HG03095 (cell line): Measurements from ENCODE around the gene RRAGD.

Source experiments
- ATAC-seq: cut with Tn5 transposase; IDR thresholded peaks from one replicate; pipeline ENCODE4 v1.9.1; 2021; ENCODE audit warnings: moderate library complexity; ENCODE audit not compliant: unreplicated experiment

The RRAGD gene

GRCh38 chr6:89348372-89348771 is 63.7 kb downstream of the RRAGD start:
- ATAC-seq: no peak

GRCh38 chr6:89347825-89348224 is 64.2 kb downstream of the RRAGD start:
- no peak for ATAC-seq

- ATAC-seq: no peak
These were observed 65.6 kb downstream of the RRAGD start for GRCh38 chr6:89346433-89346832.

GRCh38 chr6:89339565-89339964 is 72.5 kb downstream of the RRAGD start:
- ATAC-seq: no peak

GRCh38 chr6:89335164-89335563 is 76.9 kb downstream of the RRAGD start:
- no peak for ATAC-seq

- ATAC-seq: no peak
These were observed 81.2 kb downstream of the RRAGD start for GRCh38 chr6:89330910-89331309.

GRCh38 chr6:89328976-89329375 is 83.1 kb downstream of the RRAGD start:
- ATAC-seq: no peak

GRCh38 chr6:89324304-89324703 is 87.8 kb downstream of the RRAGD start:
- no peak for ATAC-seq

- ATAC-seq: no peak
These were observed 88.5 kb downstream of the RRAGD start for GRCh38 chr6:89323511-89323971.

GRCh38 chr6:89321131-89321970 is 90.7 kb downstream of the RRAGD start:
- ATAC-seq: no peak

- no peak for ATAC-seq
These were observed 92.0 kb downstream of the RRAGD start for GRCh38 chr6:89320012-89320559.

- ATAC-seq: no peak
These were observed 95.0 kb downstream of the RRAGD start for GRCh38 chr6:89317067-89317466.

GRCh38 chr6:89315249-89315885 is 96.7 kb downstream of the RRAGD start, which contains the start of gene GABRR2:
GABRR2 (minus strand) TSS chr6:89315299; CDS start chr6:89315165, 134 bp downstream.
- ATAC-seq: no peak

GRCh38 chr6:89314692-89315091 is 97.4 kb downstream of the RRAGD start:
- no peak for ATAC-seq
